ENCODE results near the gene CANT1. TPM values are rescaled to one million over a fixed set of nuclear protein-coding genes. Genes with fewer than 3 reads are reported as not detected.

CANT1 gene
- total RNA-seq, 1 experiment from 2014 or later: 95.7 TPM

- intact Hi-C loops (cut with micrococcal nuclease; ENCODE audit: unreplicated experiment): no loop called here
- Mint-ChIP-seq H3K4me1 (ENCODE audit: low read depth, unreplicated experiment) (peaks cover 33% of the 10 kb centered on the region), H3K36me3 (ENCODE audit: insufficient read depth, unreplicated experiment) (no peaks in the 10 kb centered on the region), H3K9me3 (ENCODE audit: low read depth, unreplicated experiment) (peaks cover 5% of the 10 kb centered on the region), H3K4me3 (ENCODE audit: low read depth, unreplicated experiment) (no peak overlapping the region), H3K27me3 (ENCODE audit: unreplicated experiment) (no peaks in the 10 kb centered on the region), H3K27ac (ENCODE audit: unreplicated experiment) (no peak overlapping the region)
- TF ChIP-seq CTCF (IDR thresholded peaks at IDR 0.05; ENCODE audit: unreplicated experiment): no peak
- DNase-seq: no peak
- BruUV-seq (replicated peaks): no TSS peak
- CTCF ChIA-PET: interaction anchor here (0.7 to 1.5 kb wide), 2 partner anchors 9 to 549 kb away, joined by 3 to 4 read pairs; no protein-coding TSS in a partner anchor
These were observed 8.2 kb upstream of the CANT1 start for GRCh38 chr17:79017546-79018369.

DNA sequence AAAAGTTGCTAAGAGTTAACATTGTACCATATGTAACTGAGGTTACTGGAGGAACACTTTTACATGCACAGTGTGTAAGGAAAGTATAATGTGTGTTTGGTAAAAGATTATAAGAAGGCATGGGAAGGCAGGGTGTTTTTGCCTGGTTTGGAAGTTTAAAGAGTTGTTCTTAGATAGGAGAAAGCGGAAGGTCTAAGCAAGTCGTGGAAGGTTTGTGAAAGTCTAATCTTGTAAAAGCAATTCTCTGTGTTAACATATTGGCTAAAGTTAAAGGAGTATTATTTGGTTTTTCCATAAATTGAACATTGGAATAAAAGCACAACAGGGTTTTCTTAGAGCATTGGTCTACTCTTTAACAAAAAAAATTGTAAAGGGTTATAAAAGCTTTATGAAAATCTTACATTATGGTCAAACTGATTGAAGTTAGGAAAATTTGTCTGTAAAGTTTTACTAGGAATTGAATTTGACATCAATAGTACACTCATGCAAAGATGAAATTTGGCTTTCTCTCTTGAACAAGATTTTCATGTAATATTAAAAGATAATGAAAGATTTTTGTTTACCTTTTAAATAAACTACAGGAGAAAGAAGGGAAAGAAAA, 4.7 kb upstream of the CANT1 start:
- Mint-ChIP-seq H3K4me1 (ENCODE audit: low read depth, unreplicated experiment) (peaks cover 48% of the 10 kb centered on the region), H3K27me3 (ENCODE audit: unreplicated experiment) (no peaks in the 10 kb centered on the region), H3K36me3 (ENCODE audit: insufficient read depth, unreplicated experiment) (peaks cover 14% of the 10 kb centered on the region), H3K27ac (ENCODE audit: unreplicated experiment) (no peak overlapping the region), H3K4me3 (ENCODE audit: low read depth, unreplicated experiment) (no peak overlapping the region), H3K9me3 (ENCODE audit: low read depth, unreplicated experiment) (peaks cover 5% of the 10 kb centered on the region)
- no peak for DNase-seq
- CTCF ChIA-PET: no interaction called here
- intact Hi-C loops (cut with micrococcal nuclease; ENCODE audit: unreplicated experiment): no loop called here
- BruUV-seq (replicated peaks): no TSS peak
- no peak for TF ChIP-seq CTCF (IDR thresholded peaks at IDR 0.05; ENCODE audit: unreplicated experiment)

- intact Hi-C loops (cut with micrococcal nuclease; ENCODE audit: unreplicated experiment): no loop called here
- H3K9me3 Mint-ChIP-seq (ENCODE audit: low read depth, unreplicated experiment): peaks cover 5% of the 10 kb centered on the region
- DNase-seq: no peak
- no peak overlapping the region for H3K4me3 Mint-ChIP-seq (ENCODE audit: low read depth, unreplicated experiment)
- peaks cover 51% of the 10 kb centered on the region for H3K4me1 Mint-ChIP-seq (ENCODE audit: low read depth, unreplicated experiment)
- BruUV-seq (replicated peaks): no TSS peak
- no peak overlapping the region for H3K27ac Mint-ChIP-seq (ENCODE audit: unreplicated experiment)
- no peak for TF ChIP-seq CTCF (IDR thresholded peaks at IDR 0.05; ENCODE audit: unreplicated experiment)
- CTCF ChIA-PET: no interaction called here
- H3K36me3 Mint-ChIP-seq (ENCODE audit: insufficient read depth, unreplicated experiment): peaks cover 29% of the 10 kb centered on the region
- no peaks in the 10 kb centered on the region for H3K27me3 Mint-ChIP-seq (ENCODE audit: unreplicated experiment)
These were observed 3.1 kb upstream of the CANT1 start for GRCh38 chr17:79012563-79013134.

DNA sequence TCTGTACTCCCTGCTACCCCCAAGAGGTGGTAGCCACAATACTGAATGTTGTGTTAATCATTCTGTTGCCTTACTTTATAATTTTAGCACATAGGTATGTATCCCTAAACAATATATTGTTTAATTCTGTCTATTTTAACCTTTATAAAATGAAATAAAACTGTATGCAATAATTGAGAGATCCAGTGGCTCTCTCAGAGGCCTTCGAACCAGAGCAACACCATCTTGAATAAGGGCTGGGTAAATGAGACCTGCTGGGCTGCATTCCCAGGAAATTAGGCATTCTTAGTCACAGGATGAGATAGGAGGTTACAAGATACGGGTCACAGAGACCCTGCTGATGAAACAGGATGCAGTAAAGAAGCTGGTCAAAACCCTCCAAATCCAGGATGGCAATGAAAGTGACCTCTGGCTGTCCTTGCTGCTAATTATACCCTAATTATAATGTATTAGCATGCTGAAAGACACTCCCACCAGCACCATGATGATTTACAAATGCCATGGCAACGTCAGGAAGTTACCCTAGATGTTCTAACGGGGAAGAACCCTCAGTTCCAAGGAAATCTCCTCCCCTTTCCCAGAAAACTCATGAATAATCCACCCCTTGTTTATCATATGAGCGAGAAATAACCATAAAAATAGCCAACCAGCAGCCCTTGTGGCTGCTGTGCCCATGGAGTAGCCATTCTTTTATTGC, 2.0 kb upstream of the CANT1 start:
- TF ChIP-seq CTCF (IDR thresholded peaks at IDR 0.05; ENCODE audit: unreplicated experiment): no peak
- Mint-ChIP-seq H3K27ac (ENCODE audit: unreplicated experiment) (peak overlapping the region; percentile 26), H3K4me1 (ENCODE audit: low read depth, unreplicated experiment) (peaks cover 53% of the 10 kb centered on the region), H3K36me3 (ENCODE audit: insufficient read depth, unreplicated experiment) (peaks cover 29% of the 10 kb centered on the region), H3K9me3 (ENCODE audit: low read depth, unreplicated experiment) (peaks cover 5% of the 10 kb centered on the region), H3K27me3 (ENCODE audit: unreplicated experiment) (no peaks in the 10 kb centered on the region), H3K4me3 (ENCODE audit: low read depth, unreplicated experiment) (no peak overlapping the region)
- no TSS peak for BruUV-seq (replicated peaks)
- no peak for DNase-seq
- CTCF ChIA-PET: no interaction called here
- intact Hi-C loops (cut with micrococcal nuclease; ENCODE audit: unreplicated experiment): no loop called here

Data from Calu3 (cell line).